ENCODE measurements around the gene TRANK1.

Gene TRANK1

GRCh38 chr3:36926292-36926897 is 18.5 kb downstream of the TRANK1 start:
- no peak for TF ChIP-seq CTCF (IDR thresholded peaks at IDR 0.05; ENCODE audit: low read length, missing control alignments)
- H3K4me3 ChIP-seq (replicated peaks; ENCODE audit: low read depth, low read length): no peak overlapping the region
- DNase-seq (ENCODE audit: low read depth): no peak

DNA sequence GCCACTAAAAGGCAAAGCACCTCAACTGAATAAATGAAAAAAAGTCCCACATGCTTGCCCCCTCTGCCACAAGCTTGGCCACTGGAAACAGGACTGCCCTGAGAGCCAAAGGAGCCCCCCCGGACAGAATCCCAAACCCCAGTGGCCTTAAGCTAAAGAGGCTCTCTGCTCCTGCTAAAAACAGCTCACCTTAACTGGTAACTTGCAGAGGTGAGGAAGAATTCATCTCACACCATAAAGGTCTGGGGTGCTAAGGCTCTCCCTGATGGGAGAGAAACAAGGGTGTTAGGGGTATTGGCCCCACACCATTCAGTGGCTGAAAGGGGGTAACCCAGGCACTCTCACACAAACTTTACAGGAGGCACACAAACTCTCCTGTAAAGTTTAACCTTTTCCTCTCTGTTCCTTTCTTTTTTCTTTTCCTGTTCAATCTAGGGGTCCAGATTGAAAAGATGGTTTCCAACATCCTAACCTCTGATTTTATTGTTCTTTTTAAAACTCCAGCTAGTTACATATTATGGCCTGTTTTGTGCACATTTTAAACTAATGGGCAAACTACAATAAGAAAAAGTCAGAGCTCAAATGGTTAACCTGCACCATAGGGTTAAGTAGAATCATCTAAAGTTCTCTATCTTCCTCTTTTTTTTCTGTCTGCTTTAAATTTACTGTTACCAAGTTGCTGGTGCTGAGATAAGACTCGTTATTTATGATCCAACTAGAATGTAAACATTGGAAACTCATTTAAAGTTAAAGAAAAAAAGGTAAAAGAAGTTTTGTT is 19.9 kb downstream of the TRANK1 start:
- TF ChIP-seq CTCF (IDR thresholded peaks at IDR 0.05; ENCODE audit: low read length, missing control alignments): no peak
- no peak overlapping the region for H3K4me3 ChIP-seq (replicated peaks; ENCODE audit: low read depth, low read length)
- DNase-seq (ENCODE audit: low read depth): no peak

GRCh38 chr3:36923981-36924743 is 20.7 kb downstream of the TRANK1 start:
- H3K4me3 ChIP-seq (replicated peaks; ENCODE audit: low read depth, low read length): no peak overlapping the region
- TF ChIP-seq CTCF (IDR thresholded peaks at IDR 0.05; ENCODE audit: low read length, missing control alignments): no peak
- DNase-seq (ENCODE audit: low read depth): no peak

DNA sequence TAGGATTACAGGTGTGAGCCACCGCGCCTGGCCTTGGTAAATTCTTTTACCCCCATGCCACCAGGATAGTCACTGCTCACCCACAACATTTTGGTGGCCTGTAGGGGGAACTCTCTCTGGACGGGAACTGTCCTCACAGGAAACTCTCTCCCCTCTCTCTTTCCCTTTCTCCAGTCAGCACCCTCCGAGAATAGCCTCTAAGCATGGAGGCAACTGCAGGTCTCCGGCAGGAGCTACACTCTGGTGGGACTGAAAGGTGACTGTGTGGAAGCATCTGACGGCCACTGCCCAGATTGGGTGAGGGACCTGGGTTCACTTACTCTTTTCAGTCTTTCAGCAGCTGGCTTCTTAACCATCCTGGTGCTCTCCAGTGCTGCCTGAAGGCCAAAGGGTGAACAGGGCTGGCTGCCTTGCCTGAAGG is 21.3 kb downstream of the TRANK1 start:
- DNase-seq (ENCODE audit: low read depth): no peak
- TF ChIP-seq CTCF (IDR thresholded peaks at IDR 0.05; ENCODE audit: low read length, missing control alignments): no peak
- no peak overlapping the region for H3K4me3 ChIP-seq (replicated peaks; ENCODE audit: low read depth, low read length)

DNA sequence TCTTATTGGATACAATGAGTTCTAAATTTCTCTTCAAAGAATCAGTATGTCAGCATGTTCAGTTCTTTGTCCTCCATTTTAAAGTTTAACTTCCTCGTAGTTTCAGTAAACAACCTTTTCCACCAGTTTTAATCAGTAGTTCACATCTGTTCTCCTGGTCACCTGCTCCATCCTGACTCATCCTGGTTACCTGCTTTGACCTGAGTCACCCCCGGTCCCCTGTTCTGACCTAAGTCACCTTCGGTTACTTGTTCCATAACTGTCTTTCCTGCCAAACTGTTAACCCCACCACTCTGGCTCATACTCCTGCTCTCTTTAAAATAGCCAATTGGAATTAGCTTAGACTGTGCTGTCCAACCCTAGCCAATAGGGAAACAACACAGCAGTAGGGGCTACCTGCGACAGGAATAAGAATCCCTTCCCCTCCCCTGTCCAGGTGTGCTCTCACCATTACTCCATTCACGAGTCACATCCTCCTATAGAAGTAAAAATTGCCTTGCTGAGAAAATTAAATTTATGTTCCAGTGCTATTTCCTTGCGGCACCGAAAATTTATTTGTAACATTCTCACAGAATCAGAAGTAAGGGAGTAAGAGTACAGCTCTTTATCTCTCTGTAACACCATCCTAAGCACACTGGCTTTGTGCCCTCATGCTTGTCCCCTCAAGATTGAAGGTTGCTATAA is 23.8 kb downstream of the TRANK1 start:
- H3K4me3 ChIP-seq (replicated peaks; ENCODE audit: low read depth, low read length): no peak overlapping the region
- no peak for DNase-seq (ENCODE audit: low read depth)
- TF ChIP-seq CTCF (IDR thresholded peaks at IDR 0.05; ENCODE audit: low read length, missing control alignments): no peak

GRCh38 chr3:36919439-36920160 is 25.3 kb downstream of the TRANK1 start:
- no peak for DNase-seq (ENCODE audit: low read depth)
- no peak for TF ChIP-seq CTCF (IDR thresholded peaks at IDR 0.05; ENCODE audit: low read length, missing control alignments)
- H3K4me3 ChIP-seq (replicated peaks; ENCODE audit: low read depth, low read length): no peak overlapping the region
